ENCODE results near the gene LIMS2.

Gene LIMS2

GRCh38 chr2:127658641-127659407 is 16.5 kb downstream of the LIMS2 start:
- no peak overlapping the region for H3K27ac ChIP-seq (replicated peaks; ENCODE audit: low read length)
- H3K9ac ChIP-seq (ENCODE audit: low read depth, low read length, poor library complexity), result no peak overlapping the region
- H3K4ac ChIP-seq (ENCODE audit: low read length), result no peak overlapping the region
- peaks cover 0 to 39% (median 10%) of the 10 kb centered on the region in 3 experiments for H3K27me3 ChIP-seq (ENCODE audit: control insufficient read depth in 3 of 3, insufficient read depth in 3 of 3, low read depth in 1 of 3, low read length in 3 of 3)
- no peak overlapping the region for H2AFZ ChIP-seq (ENCODE audit: low read length)
- peak overlapping the region; percentile 94 for H2BK15ac ChIP-seq (ENCODE audit: low read length)
- no peaks in the 10 kb centered on the region for H3K36me3 ChIP-seq (replicated peaks in 1 of 2; ENCODE audit: control insufficient read depth in 2 of 2, insufficient read depth in 2 of 2, low read length in 2 of 2)
- H3K4me2 ChIP-seq (ENCODE audit: insufficient read depth, low read length, poor library complexity, severe bottlenecking), result no peak overlapping the region
- H4K91ac ChIP-seq (ENCODE audit: low read depth, low read length, poor library complexity), result no peak overlapping the region
- no peak overlapping the region for H2BK12ac ChIP-seq (ENCODE audit: low read length)
- no peak overlapping the region for H3K18ac ChIP-seq (ENCODE audit: low read length)
- WGBS, 2 donors (ENCODE audit: extremely low coverage in 2 of 2, insufficient read length in 2 of 2, insufficient replicate concordance in 1 of 2), result no CpG with 5 or more reads among the region's 20 CpGs
- peak overlapping the region; percentile 67 for H2AK5ac ChIP-seq (ENCODE audit: low read depth, low read length)
- H4K8ac ChIP-seq (ENCODE audit: low read depth, low read length), result no peak overlapping the region
- H3K23ac ChIP-seq (ENCODE audit: low read depth, low read length, poor library complexity), result peak overlapping the region; percentile 47
- H3K79me1 ChIP-seq (ENCODE audit: low read depth, low read length), result no peaks in the 10 kb centered on the region
- no peak overlapping the region for H2BK5ac ChIP-seq (ENCODE audit: low read length)
- no peak overlapping the region for H3K14ac ChIP-seq (ENCODE audit: low read length)
- no peak overlapping the region for H2BK120ac ChIP-seq (ENCODE audit: low read depth, low read length)
- no peaks in the 10 kb centered on the region for H3K9me3 ChIP-seq (replicated peaks in 1 of 2; ENCODE audit: control insufficient read depth in 2 of 2, insufficient read depth in 1 of 2, low read depth in 1 of 2, low read length in 2 of 2)
- no peak overlapping the region for H3K4me3 ChIP-seq (ENCODE audit: low read length in 2 of 2)
- no peak for DNase-seq (ENCODE audit: low spot score)
- H3K4me1 ChIP-seq (ENCODE audit: control insufficient read depth in 2 of 2, insufficient read depth in 1 of 2, low read depth in 1 of 2, low read length in 2 of 2), result peaks cover 16 to 23% of the 10 kb centered on the region in 2 donors

- H3K9ac ChIP-seq (ENCODE audit: low read depth, low read length, poor library complexity), result no peak overlapping the region
- H2BK5ac ChIP-seq (ENCODE audit: low read length), result no peak overlapping the region
- H2BK15ac ChIP-seq (ENCODE audit: low read length), result peak overlapping the region; percentile 94
- H3K9me3 ChIP-seq (replicated peaks in 1 of 2; ENCODE audit: control insufficient read depth in 2 of 2, insufficient read depth in 1 of 2, low read depth in 1 of 2, low read length in 2 of 2), result no peaks in the 10 kb centered on the region
- no peak overlapping the region for H2BK120ac ChIP-seq (ENCODE audit: low read depth, low read length)
- no peak overlapping the region for H3K4ac ChIP-seq (ENCODE audit: low read length)
- no peak overlapping the region for H3K23ac ChIP-seq (ENCODE audit: low read depth, low read length, poor library complexity)
- H3K27ac ChIP-seq (replicated peaks; ENCODE audit: low read length), result no peak overlapping the region
- no peaks in the 10 kb centered on the region for H3K79me1 ChIP-seq (ENCODE audit: low read depth, low read length)
- H3K4me3 ChIP-seq (ENCODE audit: low read length in 2 of 2), result no peak overlapping the region
- H2AFZ ChIP-seq (ENCODE audit: low read length), result no peak overlapping the region
- WGBS, 2 donors (ENCODE audit: extremely low coverage in 2 of 2, insufficient read length in 2 of 2, insufficient replicate concordance in 1 of 2), result no CpG with 5 or more reads among the region's 6 CpGs
- no peak for DNase-seq (ENCODE audit: low spot score)
- H3K36me3 ChIP-seq (replicated peaks in 1 of 2; ENCODE audit: control insufficient read depth in 2 of 2, insufficient read depth in 2 of 2, low read length in 2 of 2), result no peaks in the 10 kb centered on the region
- H2BK12ac ChIP-seq (ENCODE audit: low read length), result no peak overlapping the region
- H2AK5ac ChIP-seq (ENCODE audit: low read depth, low read length), result no peak overlapping the region
- H3K4me2 ChIP-seq (ENCODE audit: insufficient read depth, low read length, poor library complexity, severe bottlenecking), result no peak overlapping the region
- H4K91ac ChIP-seq (ENCODE audit: low read depth, low read length, poor library complexity), result no peak overlapping the region
- no peak overlapping the region for H3K14ac ChIP-seq (ENCODE audit: low read length)
- peaks cover 0 to 33% (median 3%) of the 10 kb centered on the region in 3 experiments for H3K27me3 ChIP-seq (ENCODE audit: control insufficient read depth in 3 of 3, insufficient read depth in 3 of 3, low read depth in 1 of 3, low read length in 3 of 3)
- H3K4me1 ChIP-seq (ENCODE audit: control insufficient read depth in 2 of 2, insufficient read depth in 1 of 2, low read depth in 1 of 2, low read length in 2 of 2), result peaks cover 16 to 20% of the 10 kb centered on the region in 2 donors
- H3K18ac ChIP-seq (ENCODE audit: low read length), result no peak overlapping the region
- H4K8ac ChIP-seq (ENCODE audit: low read depth, low read length), result no peak overlapping the region
Measured at GRCh38 chr2:127658146-127658545, 17.2 kb downstream of the LIMS2 start.

- Histone ChIP-seq H2BK15ac (ENCODE audit: low read length) (peak overlapping the region; percentile 91), H3K4me1 (ENCODE audit: control insufficient read depth in 2 of 2, insufficient read depth in 1 of 2, low read depth in 1 of 2, low read length in 2 of 2) (peaks cover 12 to 19% of the 10 kb centered on the region in 2 donors), H2BK120ac (ENCODE audit: low read depth, low read length) (peak overlapping the region; percentile 26), H3K4me3 (ENCODE audit: low read length in 2 of 2) (no peak overlapping the region), H3K36me3 (replicated peaks in 1 of 2; ENCODE audit: control insufficient read depth in 2 of 2, insufficient read depth in 2 of 2, low read length in 2 of 2) (no peaks in the 10 kb centered on the region), H3K14ac (ENCODE audit: low read length) (no peak overlapping the region), H3K23ac (ENCODE audit: low read depth, low read length, poor library complexity) (peak overlapping the region; percentile 26), H2AK5ac (ENCODE audit: low read depth, low read length) (peak overlapping the region; percentile 94), H3K79me1 (ENCODE audit: low read depth, low read length) (no peaks in the 10 kb centered on the region), H4K8ac (ENCODE audit: low read depth, low read length) (no peak overlapping the region), H4K91ac (ENCODE audit: low read depth, low read length, poor library complexity) (peak overlapping the region; percentile 79), H3K9ac (ENCODE audit: low read depth, low read length, poor library complexity) (no peak overlapping the region), H3K4ac (ENCODE audit: low read length) (peak overlapping the region; percentile 72), H2BK12ac (ENCODE audit: low read length) (peak overlapping the region; percentile 59), H2BK5ac (ENCODE audit: low read length) (peak overlapping the region; percentile 42), H3K18ac (ENCODE audit: low read length) (peak overlapping the region; percentile 79), H3K27me3 (ENCODE audit: control insufficient read depth in 3 of 3, insufficient read depth in 3 of 3, low read depth in 1 of 3, low read length in 3 of 3) (peaks cover 0 to 26% (median 0%) of the 10 kb centered on the region in 3 experiments), H3K4me2 (ENCODE audit: insufficient read depth, low read length, poor library complexity, severe bottlenecking) (no peak overlapping the region), H3K27ac (replicated peaks; ENCODE audit: low read length) (no peak overlapping the region), H2AFZ (ENCODE audit: low read length) (no peak overlapping the region), H3K9me3 (replicated peaks in 1 of 2; ENCODE audit: control insufficient read depth in 2 of 2, insufficient read depth in 1 of 2, low read depth in 1 of 2, low read length in 2 of 2) (no peaks in the 10 kb centered on the region)
- no CpG with 5 or more reads among the region's 17 CpGs for WGBS, 2 donors (ENCODE audit: extremely low coverage in 2 of 2, insufficient read length in 2 of 2, insufficient replicate concordance in 1 of 2)
- no peak for DNase-seq (ENCODE audit: low spot score)
Measured at GRCh38 chr2:127657232-127657595, 18.1 kb downstream of the LIMS2 start.

GRCh38 chr2:127656569-127657231 is 18.6 kb downstream of the LIMS2 start:
- peak overlapping the region; percentile 42 for H2BK5ac ChIP-seq (ENCODE audit: low read length)
- H3K27ac ChIP-seq (replicated peaks; ENCODE audit: low read length), result no peak overlapping the region
- DNase-seq (ENCODE audit: low spot score), result no peak
- H2BK120ac ChIP-seq (ENCODE audit: low read depth, low read length), result peak overlapping the region; percentile 26
- H3K23ac ChIP-seq (ENCODE audit: low read depth, low read length, poor library complexity), result peak overlapping the region; percentile 5
- H3K4me2 ChIP-seq (ENCODE audit: insufficient read depth, low read length, poor library complexity, severe bottlenecking), result no peak overlapping the region
- peak overlapping the region; percentile 58 for H3K4ac ChIP-seq (ENCODE audit: low read length)
- H3K27me3 ChIP-seq (ENCODE audit: control insufficient read depth in 3 of 3, insufficient read depth in 3 of 3, low read depth in 1 of 3, low read length in 3 of 3), result peaks cover 0 to 21% (median 1%) of the 10 kb centered on the region in 3 experiments
- H2BK12ac ChIP-seq (ENCODE audit: low read length), result peak overlapping the region; percentile 59
- no peak overlapping the region for H3K9ac ChIP-seq (ENCODE audit: low read depth, low read length, poor library complexity)
- peak overlapping the region; percentile 94 for H2AK5ac ChIP-seq (ENCODE audit: low read depth, low read length)
- no peaks in the 10 kb centered on the region for H3K9me3 ChIP-seq (replicated peaks in 1 of 2; ENCODE audit: control insufficient read depth in 2 of 2, insufficient read depth in 1 of 2, low read depth in 1 of 2, low read length in 2 of 2)
- H2BK15ac ChIP-seq (ENCODE audit: low read length), result peak overlapping the region; percentile 91
- WGBS, 2 donors (ENCODE audit: extremely low coverage in 2 of 2, insufficient read length in 2 of 2, insufficient replicate concordance in 1 of 2), result no CpG with 5 or more reads among the region's 15 CpGs
- no peak overlapping the region for H4K8ac ChIP-seq (ENCODE audit: low read depth, low read length)
- no peaks in the 10 kb centered on the region for H3K79me1 ChIP-seq (ENCODE audit: low read depth, low read length)
- H4K91ac ChIP-seq (ENCODE audit: low read depth, low read length, poor library complexity), result no peak overlapping the region
- no peak overlapping the region for H2AFZ ChIP-seq (ENCODE audit: low read length)
- H3K18ac ChIP-seq (ENCODE audit: low read length), result peak overlapping the region; percentile 31
- no peaks in the 10 kb centered on the region for H3K36me3 ChIP-seq (replicated peaks in 1 of 2; ENCODE audit: control insufficient read depth in 2 of 2, insufficient read depth in 2 of 2, low read length in 2 of 2)
- H3K14ac ChIP-seq (ENCODE audit: low read length), result no peak overlapping the region
- no peak overlapping the region for H3K4me3 ChIP-seq (ENCODE audit: low read length in 2 of 2)
- peaks cover 11 to 17% of the 10 kb centered on the region in 2 donors for H3K4me1 ChIP-seq (ENCODE audit: control insufficient read depth in 2 of 2, insufficient read depth in 1 of 2, low read depth in 1 of 2, low read length in 2 of 2)

Data from neuronal stem cell (in vitro differentiated cells).